Ovary (tissue), 1 donor: ENCODE data around the gene DCTN3.

ENCODE experiments used
- EP300 ChIP-seq: sonication (generic); formaldehyde crosslinking; IDR thresholded peaks from one replicate; pipeline ENCODE4 v1.6.1; 2017; ENCODE audit warnings: antibody characterized with exemption
- POLR2A ChIP-seq: fragments of 450-650 bp; IDR thresholded peaks from one replicate; pipeline ENCODE4 v1.6.1; 2017; ENCODE audit warnings: antibody characterized with exemption, mild to moderate bottlenecking, moderate library complexity

DNA sequence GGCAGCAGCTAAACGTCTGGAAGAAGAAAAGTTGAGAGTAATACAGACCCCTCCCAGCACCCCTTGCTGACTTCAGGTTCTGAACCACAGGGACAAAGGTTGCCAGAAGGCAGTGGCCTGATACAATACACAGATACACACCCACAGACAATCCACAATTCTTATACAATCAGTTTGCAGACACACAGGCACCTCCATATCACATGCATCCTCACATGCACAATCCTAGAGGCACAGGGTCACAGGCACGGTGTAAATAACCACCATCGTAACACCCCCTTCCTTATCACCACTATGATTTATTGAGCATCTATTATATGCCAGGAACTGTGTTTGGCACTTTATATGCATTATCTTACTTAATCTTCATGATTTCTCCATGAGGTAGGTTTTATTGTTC lies 39.0 kb downstream of the DCTN3 start:
- TF ChIP-seq POLR2A (no peak), EP300 (no peak)
